ENCODE results near the gene USE1.

Gene USE1

GRCh38 chr19:17240062-17240752, 25.1 kb downstream of the USE1 start:
- peaks cover 33% of the 10 kb centered on the region for H3K4me1 ChIP-seq (ENCODE audit: control insufficient read depth, insufficient read depth, low read length)

GRCh38 chr19:17240826-17241399, 25.8 kb downstream of the USE1 start:
- peaks cover 22% of the 10 kb centered on the region for H3K36me3 ChIP-seq (ENCODE audit: insufficient read depth, low read length)
- H3K4me2 ChIP-seq (ENCODE audit: low read length): no peak overlapping the region
- H3K9ac ChIP-seq (ENCODE audit: low read depth, low read length): no peak overlapping the region
- no peaks in the 10 kb centered on the region for H3K27me3 ChIP-seq (ENCODE audit: control insufficient read depth, insufficient read depth, low read length)
- no peaks in the 10 kb centered on the region for H3K9me3 ChIP-seq (replicated peaks; ENCODE audit: low read length)
- no peak overlapping the region for H3K4me3 ChIP-seq (ENCODE audit: low read length)
- H3K4me1 ChIP-seq (ENCODE audit: control insufficient read depth, insufficient read depth, low read length): peaks cover 27% of the 10 kb centered on the region

More at GRCh38 chr19:17240062-17240752, 25.1 kb downstream of the USE1 start:
- H3K4me3 ChIP-seq (ENCODE audit: low read length): no peak overlapping the region
- no peaks in the 10 kb centered on the region for H3K9me3 ChIP-seq (replicated peaks; ENCODE audit: low read length)
- peaks cover 22% of the 10 kb centered on the region for H3K36me3 ChIP-seq (ENCODE audit: insufficient read depth, low read length)
- no peaks in the 10 kb centered on the region for H3K27me3 ChIP-seq (ENCODE audit: control insufficient read depth, insufficient read depth, low read length)
- H3K4me2 ChIP-seq (ENCODE audit: low read length): no peak overlapping the region
- H3K9ac ChIP-seq (ENCODE audit: low read depth, low read length): no peak overlapping the region

- peak overlapping the region; percentile 91 for H3K4me2 ChIP-seq (ENCODE audit: low read length)
- peaks cover 35% of the 10 kb centered on the region for H3K4me1 ChIP-seq (ENCODE audit: control insufficient read depth, insufficient read depth, low read length)
- no peak overlapping the region for H3K9ac ChIP-seq (ENCODE audit: low read depth, low read length)
- peaks cover 21% of the 10 kb centered on the region for H3K36me3 ChIP-seq (ENCODE audit: insufficient read depth, low read length)
- H3K4me3 ChIP-seq (ENCODE audit: low read length): peak overlapping the region; percentile 96
- no peaks in the 10 kb centered on the region for H3K27me3 ChIP-seq (ENCODE audit: control insufficient read depth, insufficient read depth, low read length)
- no peaks in the 10 kb centered on the region for H3K9me3 ChIP-seq (replicated peaks; ENCODE audit: low read length)
Measured at GRCh38 chr19:17242431-17243208, 27.5 kb downstream of the USE1 start.

GRCh38 chr19:17243211-17243829, 28.2 kb downstream of the USE1 start:
- Histone ChIP-seq H3K4me3 (ENCODE audit: low read length) (peak overlapping the region; percentile 96), H3K36me3 (ENCODE audit: insufficient read depth, low read length) (peaks cover 14% of the 10 kb centered on the region), H3K4me1 (ENCODE audit: control insufficient read depth, insufficient read depth, low read length) (peaks cover 35% of the 10 kb centered on the region), H3K4me2 (ENCODE audit: low read length) (peak overlapping the region; percentile 91), H3K9me3 (replicated peaks; ENCODE audit: low read length) (no peaks in the 10 kb centered on the region), H3K9ac (ENCODE audit: low read depth, low read length) (peak overlapping the region; percentile 75), H3K27me3 (ENCODE audit: control insufficient read depth, insufficient read depth, low read length) (no peaks in the 10 kb centered on the region)

GRCh38 chr19:17243830-17244617, 28.9 kb downstream of the USE1 start:
- Histone ChIP-seq H3K36me3 (ENCODE audit: insufficient read depth, low read length) (peaks cover 10% of the 10 kb centered on the region), H3K27me3 (ENCODE audit: control insufficient read depth, insufficient read depth, low read length) (no peaks in the 10 kb centered on the region), H3K9me3 (replicated peaks; ENCODE audit: low read length) (no peaks in the 10 kb centered on the region), H3K9ac (ENCODE audit: low read depth, low read length) (peak overlapping the region; percentile 75), H3K4me2 (ENCODE audit: low read length) (peak overlapping the region; percentile 91), H3K4me3 (ENCODE audit: low read length) (peak overlapping the region; percentile 96), H3K4me1 (ENCODE audit: control insufficient read depth, insufficient read depth, low read length) (peaks cover 42% of the 10 kb centered on the region)

GRCh38 chr19:17244618-17245534, 29.7 kb downstream of the USE1 start:
- H3K9me3 ChIP-seq (replicated peaks; ENCODE audit: low read length): no peaks in the 10 kb centered on the region
- H3K27me3 ChIP-seq (ENCODE audit: control insufficient read depth, insufficient read depth, low read length): no peaks in the 10 kb centered on the region
- peak overlapping the region; percentile 96 for H3K4me3 ChIP-seq (ENCODE audit: low read length)
- H3K4me2 ChIP-seq (ENCODE audit: low read length): peak overlapping the region; percentile 91
- H3K9ac ChIP-seq (ENCODE audit: low read depth, low read length): peak overlapping the region; percentile 75
- peaks cover 9% of the 10 kb centered on the region for H3K36me3 ChIP-seq (ENCODE audit: insufficient read depth, low read length)
- H3K4me1 ChIP-seq (ENCODE audit: control insufficient read depth, insufficient read depth, low read length): peaks cover 48% of the 10 kb centered on the region

GRCh38 chr19:17245535-17245984, 30.4 kb downstream of the USE1 start, which contains the start of gene NR2F6:
Gene NR2F6, minus strand, starts transcription at chr19:17245919. Its CDS starts 699 bp downstream, at chr19:17245220.
- no peaks in the 10 kb centered on the region for H3K27me3 ChIP-seq (ENCODE audit: control insufficient read depth, insufficient read depth, low read length)
- peaks cover 48% of the 10 kb centered on the region for H3K4me1 ChIP-seq (ENCODE audit: control insufficient read depth, insufficient read depth, low read length)
- H3K9ac ChIP-seq (ENCODE audit: low read depth, low read length): peak within 1 kb of the TSS; percentile 75
- H3K4me2 ChIP-seq (ENCODE audit: low read length): peak within 1 kb of the TSS; percentile 91
- H3K9me3 ChIP-seq (replicated peaks; ENCODE audit: low read length): no peaks in the 10 kb centered on the region
- peak within 1 kb of the TSS; percentile 96 for H3K4me3 ChIP-seq (ENCODE audit: low read length)
- peaks cover 2% of the 10 kb centered on the region for H3K36me3 ChIP-seq (ENCODE audit: insufficient read depth, low read length)

- peak overlapping the region; percentile 65 for H3K4me3 ChIP-seq (ENCODE audit: low read length)
- H3K9ac ChIP-seq (ENCODE audit: low read depth, low read length): peak overlapping the region; percentile 73
- peak overlapping the region; percentile 78 for H3K4me2 ChIP-seq (ENCODE audit: low read length)
- H3K9me3 ChIP-seq (replicated peaks; ENCODE audit: low read length): no peaks in the 10 kb centered on the region
- no peaks in the 10 kb centered on the region for H3K36me3 ChIP-seq (ENCODE audit: insufficient read depth, low read length)
- H3K27me3 ChIP-seq (ENCODE audit: control insufficient read depth, insufficient read depth, low read length): no peaks in the 10 kb centered on the region
- peaks cover 42% of the 10 kb centered on the region for H3K4me1 ChIP-seq (ENCODE audit: control insufficient read depth, insufficient read depth, low read length)
Measured at GRCh38 chr19:17246681-17247425, 31.7 kb downstream of the USE1 start.

GRCh38 chr19:17248011-17248776, 33.0 kb downstream of the USE1 start:
- H3K27me3 ChIP-seq (ENCODE audit: control insufficient read depth, insufficient read depth, low read length): no peaks in the 10 kb centered on the region
- H3K36me3 ChIP-seq (ENCODE audit: insufficient read depth, low read length): no peaks in the 10 kb centered on the region
- no peak overlapping the region for H3K4me3 ChIP-seq (ENCODE audit: low read length)
- H3K9ac ChIP-seq (ENCODE audit: low read depth, low read length): no peak overlapping the region
- H3K4me1 ChIP-seq (ENCODE audit: control insufficient read depth, insufficient read depth, low read length): peaks cover 31% of the 10 kb centered on the region
- no peaks in the 10 kb centered on the region for H3K9me3 ChIP-seq (replicated peaks; ENCODE audit: low read length)
- no peak overlapping the region for H3K4me2 ChIP-seq (ENCODE audit: low read length)
